ENCODE results near the gene MYO3B. TPM values are rescaled to one million over a fixed set of nuclear protein-coding genes. Genes with fewer than 3 reads are reported as not detected.

Gene MYO3B
- total RNA-seq, 1 experiment from 2014 or later: 0.09 TPM

DNA sequence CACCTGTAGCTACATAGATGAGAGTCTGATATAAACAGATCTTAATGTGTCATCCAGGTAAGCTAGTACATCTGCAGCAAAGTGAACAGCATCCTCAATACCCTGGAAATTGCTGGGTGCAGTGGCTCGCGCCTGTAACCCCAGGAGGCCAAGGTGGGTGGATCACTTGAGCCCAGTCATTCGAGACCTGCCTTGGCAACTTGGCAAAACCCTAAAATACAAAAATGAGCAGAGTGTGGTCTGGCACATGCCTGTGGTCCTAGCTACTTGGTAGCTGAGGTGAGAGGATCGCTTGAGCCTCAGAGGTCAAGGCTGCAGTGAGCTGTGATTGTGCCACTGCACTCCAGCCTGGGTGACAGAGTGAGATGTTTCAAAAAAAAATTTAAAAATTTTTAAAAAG lies 303.3 kb downstream of the MYO3B start:
- H3K4me1 ChIP-seq: peaks cover 19% of the 10 kb centered on the region
- Mint-ChIP-seq H3K27me3 (ENCODE audit: insufficient read depth, unreplicated experiment) (no peaks in the 10 kb centered on the region), H3K27ac (ENCODE audit: unreplicated experiment) (no peak overlapping the region), H3K36me3 (ENCODE audit: insufficient read depth, unreplicated experiment) (no peaks in the 10 kb centered on the region), H3K4me1 (ENCODE audit: low read depth, unreplicated experiment) (peaks cover 17% of the 10 kb centered on the region), H3K4me3 (ENCODE audit: unreplicated experiment) (no peak overlapping the region), H3K9me3 (ENCODE audit: unreplicated experiment) (peaks cover 9% of the 10 kb centered on the region)
- no peaks in the 10 kb centered on the region for H3K9me3 ChIP-seq
- no peaks in the 10 kb centered on the region for H3K36me3 ChIP-seq (ENCODE audit: control insufficient read depth, insufficient read depth, low read length)
- no peak for DNase-seq
- TF ChIP-seq, protein P1, sequence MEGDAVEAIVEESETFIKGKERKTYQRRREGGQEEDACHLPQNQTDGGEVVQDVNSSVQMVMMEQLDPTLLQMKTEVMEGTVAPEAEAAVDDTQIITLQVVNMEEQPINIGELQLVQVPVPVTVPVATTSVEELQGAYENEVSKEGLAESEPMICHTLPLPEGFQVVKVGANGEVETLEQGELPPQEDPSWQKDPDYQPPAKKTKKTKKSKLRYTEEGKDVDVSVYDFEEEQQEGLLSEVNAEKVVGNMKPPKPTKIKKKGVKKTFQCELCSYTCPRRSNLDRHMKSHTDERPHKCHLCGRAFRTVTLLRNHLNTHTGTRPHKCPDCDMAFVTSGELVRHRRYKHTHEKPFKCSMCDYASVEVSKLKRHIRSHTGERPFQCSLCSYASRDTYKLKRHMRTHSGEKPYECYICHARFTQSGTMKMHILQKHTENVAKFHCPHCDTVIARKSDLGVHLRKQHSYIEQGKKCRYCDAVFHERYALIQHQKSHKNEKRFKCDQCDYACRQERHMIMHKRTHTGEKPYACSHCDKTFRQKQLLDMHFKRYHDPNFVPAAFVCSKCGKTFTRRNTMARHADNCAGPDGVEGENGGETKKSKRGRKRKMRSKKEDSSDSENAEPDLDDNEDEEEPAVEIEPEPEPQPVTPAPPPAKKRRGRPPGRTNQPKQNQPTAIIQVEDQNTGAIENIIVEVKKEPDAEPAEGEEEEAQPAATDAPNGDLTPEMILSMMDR (IDR thresholded peaks at IDR 0.05; ENCODE audit: insufficient read depth in 1 of 2, low read depth in 1 of 2, low read length in 1 of 2, severe bottlenecking in 1 of 2, unreplicated experiment in 1 of 2): no peak
- H3K4me3 ChIP-seq (ENCODE audit: low read depth, low read length): no peak overlapping the region
- POLR2A ChIA-PET: no interaction called here
- intact Hi-C loops (cut with micrococcal nuclease; ENCODE audit: unreplicated experiment): no loop called here
- H3K27me3 ChIP-seq (replicated peaks; ENCODE audit: control insufficient read depth, insufficient read depth, low read length): no peaks in the 10 kb centered on the region
- CTCF ChIA-PET: interaction anchor here (0.5 kb wide), 1 partner anchor 214 kb away, joined by 3 read pairs; no protein-coding TSS in a partner anchor
- BruUV-seq (replicated peaks): no TSS peak

DNA sequence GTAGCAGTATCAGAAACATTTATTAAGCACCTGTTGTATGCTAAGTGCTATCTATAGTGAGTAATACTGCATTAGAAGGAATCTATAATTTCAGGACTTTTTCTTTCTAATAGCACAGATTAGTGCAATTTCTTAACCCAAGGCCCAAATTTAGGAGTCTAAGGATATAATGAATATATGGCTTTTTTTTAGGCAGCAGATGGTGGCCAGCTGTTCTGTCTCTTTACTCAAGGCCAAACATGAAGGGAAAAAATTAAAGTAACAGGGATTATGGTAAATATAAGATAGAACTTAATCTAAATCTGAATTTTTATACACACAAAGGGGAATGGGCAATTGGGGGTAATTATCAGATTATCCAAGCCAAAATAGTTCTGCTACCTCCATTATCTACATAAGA lies 306.6 kb downstream of the MYO3B start:
- peaks cover 17% of the 10 kb centered on the region for H3K4me1 ChIP-seq
- TF ChIP-seq, protein P1 (IDR thresholded peaks at IDR 0.05; ENCODE audit: insufficient read depth in 1 of 2, low read depth in 1 of 2, low read length in 1 of 2, severe bottlenecking in 1 of 2, unreplicated experiment in 1 of 2): no peak
- H3K4me3 Mint-ChIP-seq (ENCODE audit: unreplicated experiment): no peak overlapping the region
- no peaks in the 10 kb centered on the region for H3K27me3 ChIP-seq (replicated peaks; ENCODE audit: control insufficient read depth, insufficient read depth, low read length)
- H3K27ac Mint-ChIP-seq (ENCODE audit: unreplicated experiment): no peak overlapping the region
- H3K9me3 Mint-ChIP-seq (ENCODE audit: unreplicated experiment): no peaks in the 10 kb centered on the region
- BruUV-seq (replicated peaks): no TSS peak
- DNase-seq: no peak
- no peaks in the 10 kb centered on the region for H3K27me3 Mint-ChIP-seq (ENCODE audit: insufficient read depth, unreplicated experiment)
- ChIA-PET CTCF (interaction anchor here (1.1 kb wide), 1 partner anchor 15 kb away, joined by 4 read pairs; no protein-coding TSS in a partner anchor), POLR2A (no interaction called here)
- intact Hi-C loops (cut with micrococcal nuclease; ENCODE audit: unreplicated experiment): no loop called here
- peaks cover 20% of the 10 kb centered on the region for H3K4me1 Mint-ChIP-seq (ENCODE audit: low read depth, unreplicated experiment)
- H3K36me3 ChIP-seq (ENCODE audit: control insufficient read depth, insufficient read depth, low read length): no peaks in the 10 kb centered on the region
- H3K9me3 ChIP-seq: no peaks in the 10 kb centered on the region
- no peak overlapping the region for H3K4me3 ChIP-seq (ENCODE audit: low read depth, low read length)
- no peaks in the 10 kb centered on the region for H3K36me3 Mint-ChIP-seq (ENCODE audit: insufficient read depth, unreplicated experiment)

DNA sequence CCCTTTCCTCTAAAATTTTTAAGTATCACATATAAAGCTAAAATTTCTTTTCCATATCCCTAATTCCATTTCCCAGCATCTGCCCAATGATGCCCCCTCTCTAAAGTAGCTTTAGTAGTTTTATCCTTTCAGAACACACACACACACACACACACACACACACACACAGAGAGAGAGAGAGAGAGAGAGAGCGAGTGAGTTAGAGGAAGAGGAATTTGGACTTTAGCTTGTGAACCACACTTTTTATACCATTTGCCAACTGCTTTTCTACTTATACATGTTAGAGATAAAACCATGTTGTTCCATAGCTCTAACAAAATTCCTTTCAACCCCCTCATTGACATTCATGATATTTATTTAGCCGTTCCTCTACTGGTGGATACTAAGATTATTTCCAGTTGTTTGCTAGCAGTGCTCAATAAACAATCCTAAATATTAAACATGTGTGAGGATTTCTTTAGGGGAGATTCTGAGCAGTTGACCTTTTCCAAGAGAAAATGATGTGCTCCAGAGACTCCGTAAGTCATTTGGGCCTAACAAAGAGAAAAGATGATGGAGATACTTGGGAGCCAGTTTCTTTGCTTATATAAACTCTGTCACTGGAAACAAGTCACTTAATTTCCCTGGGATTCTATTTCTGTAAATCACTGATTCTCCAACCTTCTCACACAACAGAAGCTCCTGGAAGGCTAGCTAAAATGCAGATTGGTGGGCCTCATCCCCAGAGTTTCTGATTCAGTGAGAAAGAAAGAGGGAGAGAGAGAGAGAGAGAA lies 307.5 kb downstream of the MYO3B start:
- no peaks in the 10 kb centered on the region for H3K27me3 Mint-ChIP-seq (ENCODE audit: insufficient read depth, unreplicated experiment)
- ChIA-PET POLR2A (interaction anchor here (0.6 kb wide), 1 partner anchor 9 kb away, joined by 3 read pairs; no protein-coding TSS in a partner anchor), CTCF (interaction anchor here (0.6 to 1.1 kb wide), 3 partner anchors 16 to 82 kb away, joined by 4 read pairs; no protein-coding TSS in a partner anchor)
- H3K4me3 Mint-ChIP-seq (ENCODE audit: unreplicated experiment): no peak overlapping the region
- H3K27ac Mint-ChIP-seq (ENCODE audit: unreplicated experiment): no peak overlapping the region
- Histone ChIP-seq H3K4me1 (peaks cover 17% of the 10 kb centered on the region), H3K36me3 (ENCODE audit: control insufficient read depth, insufficient read depth, low read length) (no peaks in the 10 kb centered on the region), H3K4me3 (ENCODE audit: low read depth, low read length) (no peak overlapping the region), H3K9me3 (no peaks in the 10 kb centered on the region), H3K27me3 (replicated peaks; ENCODE audit: control insufficient read depth, insufficient read depth, low read length) (no peaks in the 10 kb centered on the region)
- TF ChIP-seq, protein P1 (IDR thresholded peaks at IDR 0.05; ENCODE audit: insufficient read depth in 1 of 2, low read depth in 1 of 2, low read length in 1 of 2, severe bottlenecking in 1 of 2, unreplicated experiment in 1 of 2): peak in 1 of 2 experiments; percentile 1
- intact Hi-C loops (cut with micrococcal nuclease; ENCODE audit: unreplicated experiment): no loop called here
- H3K4me1 Mint-ChIP-seq (ENCODE audit: low read depth, unreplicated experiment): peaks cover 20% of the 10 kb centered on the region
- no TSS peak for BruUV-seq (replicated peaks)
- H3K36me3 Mint-ChIP-seq (ENCODE audit: insufficient read depth, unreplicated experiment): no peaks in the 10 kb centered on the region
- DNase-seq: peak; percentile 41 to 43
- H3K9me3 Mint-ChIP-seq (ENCODE audit: unreplicated experiment): no peaks in the 10 kb centered on the region

All from Caco-2 (cell line).